Activated B cell treated with CpG ODN at 0.5 μM for 24 hours (primary cell): ENCODE data around the gene PHF12. TPM values are rescaled to one million over a fixed set of nuclear protein-coding genes. Genes with fewer than 3 reads are reported as not detected.

ENCODE experiments used
- ATAC-seq: fragments of 200-7000 bp; cut with Tn5 transposase; one replicate; pipeline ENCODE4 v1.10.0; 2021; ENCODE audit warnings: low read depth, mild to moderate bottlenecking, moderate library complexity
- CTCF ChIA-PET: fragments of 350-600 bp; sonication (Branson Sonifier 250); formaldehyde crosslinking; loops from one replicate; lab custom pipeline; 2021; ENCODE audit warnings: antibody characterized with exemption; lab: Charles Lee
- POLR2A ChIA-PET: fragments of 350-600 bp; sonication (Branson Sonifier 250); formaldehyde crosslinking; loops from one replicate; lab custom pipeline; 2021; ENCODE audit warnings: antibody characterized with exemption; lab: Charles Lee
- DNase-seq: peaks from one replicate; pipeline ENCODE4 v3.0.0; 2022
- H3K27ac Mint-ChIP-seq: one replicate; pipeline ENCODE4 v1.8.0; 2020; ENCODE audit warnings: mixed read lengths
- H3K27me3 Mint-ChIP-seq: one replicate; pipeline ENCODE4 v1.8.0; 2021; ENCODE audit warnings: mixed read lengths
- H3K36me3 Mint-ChIP-seq: one replicate; pipeline ENCODE4 v1.8.0; 2021; ENCODE audit warnings: low read depth, mixed read lengths
- H3K4me1 Mint-ChIP-seq: one replicate; pipeline ENCODE4 v1.8.0; 2021; ENCODE audit warnings: mixed read lengths
- H3K4me3 Mint-ChIP-seq: one replicate; pipeline ENCODE4 v1.8.0; 2020; ENCODE audit warnings: mild to moderate bottlenecking, mixed read lengths
- H3K9me3 Mint-ChIP-seq: one replicate; pipeline ENCODE4 v1.8.0; 2020; ENCODE audit warnings: mixed read lengths
- CTCF ChIP-seq: fragments of 200-600 bp; IDR thresholded peaks from one replicate; pipeline ENCODE4 v1.8.0; 2022; ENCODE audit warnings: antibody characterized with exemption, mild to moderate bottlenecking
- intact Hi-C: fragments of 100-400 bp; cut with micrococcal nuclease; formaldehyde crosslinking; loops from one replicate; pipeline ENCODE4 v1.15.1; 2024
- total RNA-seq: library from RNA; stranded (reverse); gene quantifications from 2 replicates; pipeline ENCODE4 v1.2.3, GENCODE V29; 2022

Gene PHF12
- total RNA-seq, 1 donor from 2014 or later = 96.5 TPM

DNA sequence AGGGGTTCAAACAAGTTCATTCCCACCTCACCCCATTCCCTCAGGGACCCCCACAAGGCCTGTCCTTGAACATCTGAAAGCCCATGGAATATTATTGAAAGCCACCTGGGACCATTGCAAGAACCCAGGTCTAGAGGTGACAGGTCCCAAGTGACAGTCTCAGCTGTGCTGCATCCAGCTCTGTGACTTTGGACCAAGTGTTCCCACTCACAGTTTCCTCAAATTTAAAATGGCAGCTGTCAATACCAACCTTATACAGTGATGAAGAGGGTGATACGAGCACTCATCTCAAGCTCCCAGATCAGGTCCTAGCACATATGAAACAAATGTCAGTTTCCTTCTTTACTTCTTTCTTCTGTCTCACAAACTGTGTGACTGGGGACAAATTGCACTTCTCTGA is 87.4 kb downstream of the PHF12 start:
- POLR2A ChIA-PET = interaction anchor here (0.7 to 1.2 kb wide), 3 partner anchors 33 to 53 kb away, joined by 3 to 4 read pairs (median 3); partner anchors contain the start of gene FLOT2
- no peak for DNase-seq
- CTCF ChIA-PET = interaction anchor here (1.0 kb wide), 1 partner anchor 38 kb away, joined by 3 read pairs; no protein-coding TSS in a partner anchor
- no peaks in the 10 kb centered on the region for H3K9me3 Mint-ChIP-seq
- H3K36me3 Mint-ChIP-seq = peaks cover 20% of the 10 kb centered on the region
- peaks cover 14% of the 10 kb centered on the region for H3K4me1 Mint-ChIP-seq
- no peaks in the 10 kb centered on the region for H3K27me3 Mint-ChIP-seq
- no peak for TF ChIP-seq CTCF
- H3K4me3 Mint-ChIP-seq = no peak overlapping the region
- no peak for ATAC-seq
- intact Hi-C loops = no loop called here
- no peak overlapping the region for H3K27ac Mint-ChIP-seq

GRCh38 chr17:28862561-28862960 is 88.8 kb downstream of the PHF12 start:
- ChIA-PET POLR2A (no interaction called here), CTCF (no interaction called here)
- ATAC-seq (no peak), DNase-seq (no peak)
- Mint-ChIP-seq H3K27me3 (no peaks in the 10 kb centered on the region), H3K9me3 (no peaks in the 10 kb centered on the region), H3K36me3 (peaks cover 34% of the 10 kb centered on the region), H3K27ac (no peak overlapping the region), H3K4me3 (no peak overlapping the region), H3K4me1 (peaks cover 19% of the 10 kb centered on the region)
- TF ChIP-seq CTCF = no peak
- intact Hi-C loops = no loop called here

- Mint-ChIP-seq H3K27me3 (no peaks in the 10 kb centered on the region), H3K9me3 (no peaks in the 10 kb centered on the region), H3K4me3 (no peak overlapping the region), H3K27ac (peak overlapping the region; percentile 9), H3K36me3 (peaks cover 37% of the 10 kb centered on the region), H3K4me1 (peaks cover 19% of the 10 kb centered on the region)
- no peak for TF ChIP-seq CTCF
- intact Hi-C loops = no loop called here
- POLR2A ChIA-PET = interaction anchor here (0.6 to 0.8 kb wide), 3 partner anchors 9 to 230 kb away, joined by 3 to 4 read pairs (median 4); no protein-coding TSS in a partner anchor
- CTCF ChIA-PET = no interaction called here
- ATAC-seq (no peak), DNase-seq (no peak)
These were observed 89.7 kb downstream of the PHF12 start for GRCh38 chr17:28861393-28862203.

DNA sequence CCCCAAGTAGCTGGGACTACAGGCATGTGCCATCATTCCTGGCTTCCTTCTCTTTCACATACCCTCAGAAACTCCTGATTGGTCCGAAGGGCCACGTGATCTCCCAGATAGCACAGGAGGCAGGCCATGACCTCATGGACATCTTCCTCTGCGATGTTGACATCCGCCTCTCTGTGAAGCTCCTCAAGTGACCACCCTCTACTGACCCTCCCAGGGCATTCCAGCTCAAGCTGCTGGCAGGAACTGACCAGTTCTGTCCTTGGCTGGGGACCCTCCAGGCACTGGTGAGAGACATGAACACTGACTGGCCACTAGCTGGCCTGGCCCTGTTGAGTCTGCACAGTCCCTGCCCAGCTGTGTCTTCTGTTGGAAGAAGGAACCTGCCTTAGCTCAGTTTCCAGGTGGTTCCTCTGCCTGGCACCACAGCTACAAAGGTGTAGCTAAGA is 90.9 kb downstream of the PHF12 start:
- POLR2A ChIA-PET = interaction anchor here (0.6 to 0.8 kb wide), 2 partner anchors 11 to 16 kb away, joined by 5 read pairs; no protein-coding TSS in a partner anchor
- TF ChIP-seq CTCF = no peak
- CTCF ChIA-PET = no interaction called here
- H3K4me3 Mint-ChIP-seq = no peak overlapping the region
- H3K27ac Mint-ChIP-seq = no peak overlapping the region
- intact Hi-C loops = no loop called here
- no peaks in the 10 kb centered on the region for H3K27me3 Mint-ChIP-seq
- peaks cover 40% of the 10 kb centered on the region for H3K36me3 Mint-ChIP-seq
- ATAC-seq (no peak), DNase-seq (no peak)
- peaks cover 17% of the 10 kb centered on the region for H3K4me1 Mint-ChIP-seq
- no peaks in the 10 kb centered on the region for H3K9me3 Mint-ChIP-seq

- Mint-ChIP-seq H3K4me1 (peaks cover 25% of the 10 kb centered on the region), H3K27me3 (no peaks in the 10 kb centered on the region), H3K9me3 (no peaks in the 10 kb centered on the region), H3K27ac (peak overlapping the region; percentile 6), H3K4me3 (no peak overlapping the region), H3K36me3 (peaks cover 48% of the 10 kb centered on the region)
- no peak for DNase-seq
- POLR2A ChIA-PET = interaction anchor here (0.9 to 1.4 kb wide), 3 partner anchors 11 to 35 kb away, joined by 3 to 4 read pairs (median 3); no protein-coding TSS in a partner anchor
- ATAC-seq = no peak
- intact Hi-C loops = no loop called here
- TF ChIP-seq CTCF = no peak
- CTCF ChIA-PET = interaction anchor here (0.7 kb wide), 1 partner anchor 11 kb away, joined by 6 read pairs; no protein-coding TSS in a partner anchor
These were observed 92.4 kb downstream of the PHF12 start for GRCh38 chr17:28858801-28859355.
